Activated CD8-positive, alpha-beta memory T cell treated with anti-CD3 and anti-CD28 coated beads for 4 hours (primary cell): ENCODE measurements around the gene NSMCE1.
A peak's percentile ranks its signal among the peaks of the same experiment; 100 is the strongest.

Source experiments
- DNase-seq, 2 donors: peaks; one replicate each; pipeline ENCODE4 v3.0.0-alpha.2; 2020; ENCODE audit warnings: low read depth in 2 of 2

NSMCE1 gene

DNA sequence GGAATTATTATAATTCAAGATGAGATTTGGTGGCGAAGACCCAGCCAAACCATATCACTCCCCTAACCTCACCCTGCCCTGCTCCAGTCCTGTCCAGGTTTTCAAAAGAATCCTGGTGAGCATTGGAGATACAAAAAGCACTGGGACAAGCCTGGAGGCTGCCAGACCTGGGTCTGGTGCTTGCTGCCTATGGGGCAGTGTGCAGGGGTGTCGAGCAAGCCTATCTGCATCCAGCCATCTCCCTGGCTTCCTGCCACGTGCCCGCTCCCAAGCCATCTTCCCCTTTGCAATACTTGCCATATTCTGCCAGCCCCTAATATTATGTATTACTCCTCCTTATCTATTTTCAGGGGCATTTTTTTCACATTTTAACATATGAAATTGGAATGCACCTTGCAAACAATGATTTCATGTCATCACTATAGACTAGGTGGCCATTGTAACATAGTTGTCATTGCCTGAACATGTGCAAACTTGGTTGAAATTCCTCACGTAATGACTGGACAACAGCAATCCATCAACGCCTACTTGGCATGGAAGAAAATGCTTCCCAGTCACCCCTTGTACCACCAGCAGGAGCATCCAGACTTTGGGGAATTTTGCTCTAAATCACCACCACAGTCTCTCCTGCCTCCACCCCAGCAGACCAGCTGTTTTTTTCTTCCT is 73.4 kb downstream of the NSMCE1 start:
- DNase-seq = no peak

DNA sequence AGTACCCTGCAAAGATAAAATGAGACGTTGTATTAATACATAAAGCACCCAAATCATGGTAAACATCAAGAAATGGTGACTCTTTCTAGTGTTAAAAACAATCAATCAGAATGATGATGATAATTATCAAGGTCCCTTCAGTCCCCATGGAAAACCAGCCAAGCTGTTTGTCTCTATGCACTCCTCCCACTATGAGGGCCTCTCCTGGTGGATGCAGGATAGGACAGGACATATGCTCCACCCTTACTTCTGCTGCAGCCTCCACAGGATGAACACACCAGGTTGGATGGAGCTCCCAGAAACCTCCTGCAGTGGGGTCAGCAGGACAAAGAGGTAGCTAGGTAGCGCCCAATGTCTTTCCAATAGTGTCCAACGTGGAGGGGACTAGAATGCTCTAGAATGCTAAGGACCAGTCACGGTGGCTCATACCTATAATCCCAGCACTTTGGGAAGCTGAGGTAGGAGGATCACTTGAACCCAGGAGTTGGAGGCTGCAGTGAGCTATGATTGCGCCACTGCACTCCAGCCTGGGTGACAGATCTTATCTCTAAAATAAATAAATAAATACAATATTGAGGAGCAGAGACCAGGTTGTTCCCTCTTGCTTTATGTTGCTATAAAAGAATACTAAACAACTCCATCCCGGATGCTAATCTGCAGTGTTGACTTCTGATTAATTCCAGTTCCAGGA is 75.1 kb downstream of the NSMCE1 start:
- DNase-seq = no peak

DNA sequence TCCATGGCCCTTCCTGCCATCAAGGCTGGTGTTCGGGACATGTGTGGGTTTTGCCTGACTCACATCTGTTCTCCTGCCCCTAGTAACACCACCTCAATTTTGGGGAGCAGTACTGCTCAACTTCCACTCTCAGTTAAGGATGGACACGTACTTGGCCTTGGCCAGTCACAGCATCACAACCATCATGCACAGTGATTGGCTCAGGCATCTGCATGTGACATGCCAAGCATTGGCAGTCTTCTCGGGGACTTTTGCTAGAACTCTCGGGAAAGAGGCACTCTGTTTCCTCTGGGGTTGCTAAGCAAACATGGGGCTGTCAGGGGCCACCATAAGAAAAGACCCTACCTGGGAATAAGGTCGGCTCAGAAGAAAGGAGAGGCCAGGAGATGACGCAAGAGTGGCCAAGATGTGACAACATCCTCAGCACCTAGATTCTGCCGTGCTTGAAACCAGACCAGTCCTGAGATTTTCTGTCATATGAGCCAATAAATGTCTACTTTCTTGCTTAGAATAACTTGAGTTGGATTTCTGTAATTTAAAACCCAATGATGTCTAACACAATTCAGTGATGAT is 77.1 kb downstream of the NSMCE1 start:
- no peak for DNase-seq

DNA sequence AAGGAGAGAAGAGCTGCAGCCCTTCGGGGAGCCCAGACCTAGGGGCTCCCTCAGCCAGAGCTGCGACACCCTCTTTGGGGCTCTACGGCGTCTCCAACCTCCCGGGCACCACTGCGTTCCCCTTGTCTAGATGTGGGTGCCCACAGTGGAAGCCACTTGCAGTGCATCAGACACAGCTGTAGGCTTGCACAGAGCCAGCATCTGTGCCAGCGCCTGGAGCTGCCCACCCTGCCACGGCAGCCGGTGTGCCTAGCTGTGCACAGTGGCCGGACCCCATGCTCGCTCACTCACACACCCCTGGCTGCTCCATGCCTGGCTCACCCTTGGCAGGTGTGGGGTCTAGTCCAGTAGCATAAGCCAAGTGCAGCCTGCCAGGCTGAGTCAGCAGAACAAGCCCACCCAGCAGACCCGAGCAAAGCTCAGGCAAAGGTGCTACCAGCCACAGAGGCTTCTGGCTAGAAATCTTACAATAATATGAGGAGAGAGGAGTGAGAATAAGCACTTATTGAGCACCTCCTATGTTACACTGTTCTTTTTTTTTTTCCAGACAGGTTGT is 78.2 kb downstream of the NSMCE1 start:
- DNase-seq = no peak

DNA sequence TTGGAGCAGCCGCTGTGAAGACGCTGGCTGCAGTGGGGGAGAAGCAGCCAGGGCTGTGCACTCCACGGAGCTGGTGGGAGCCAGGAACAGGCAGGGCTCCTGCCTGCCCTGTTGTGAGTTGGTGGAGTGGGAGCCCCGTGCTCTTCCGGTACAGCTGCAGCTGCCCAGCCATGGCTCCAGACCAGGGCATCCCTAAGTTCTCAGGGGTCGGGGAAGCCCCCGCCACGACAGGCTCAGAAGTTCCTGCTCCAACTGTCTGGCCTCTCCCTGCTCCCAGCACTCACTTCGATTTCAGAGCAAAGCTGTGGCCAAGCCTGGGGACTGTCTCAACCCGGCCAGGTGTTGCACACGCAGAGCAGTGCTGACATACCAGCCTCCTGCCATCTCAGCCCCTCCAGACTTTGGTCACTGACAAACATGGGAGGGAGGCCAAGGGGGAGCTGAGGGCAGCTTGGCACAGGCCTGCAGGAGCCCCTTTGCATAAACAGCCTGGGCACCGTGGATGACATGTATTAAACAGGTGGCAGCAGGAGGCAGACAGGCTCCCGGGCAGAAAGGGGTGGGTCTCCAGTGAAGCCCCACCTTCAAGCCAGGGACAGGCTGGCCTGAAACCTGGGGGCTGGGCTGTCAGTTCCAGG is 79.1 kb downstream of the NSMCE1 start:
- DNase-seq = no peak

DNA sequence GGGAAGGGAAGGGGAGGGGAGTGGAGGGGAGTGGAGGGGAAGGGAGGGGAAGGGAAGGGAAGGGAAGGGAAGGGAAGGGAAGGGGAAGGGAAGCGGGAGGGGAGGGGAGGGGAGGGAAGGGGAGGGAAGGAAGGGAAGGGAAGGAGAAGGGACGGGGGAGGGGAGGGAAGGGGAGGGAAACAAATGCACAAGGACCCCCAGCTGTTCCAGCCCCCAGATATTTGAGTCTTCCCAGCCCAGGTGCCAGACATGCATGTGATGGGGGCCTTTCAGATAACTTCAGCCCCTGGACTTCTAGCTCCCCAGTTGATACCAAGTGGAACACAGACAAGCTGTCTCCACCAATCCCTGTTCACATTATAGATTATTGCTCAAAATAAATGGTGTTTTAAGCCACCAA is 79.9 kb downstream of the NSMCE1 start:
- DNase-seq = no peak

DNA sequence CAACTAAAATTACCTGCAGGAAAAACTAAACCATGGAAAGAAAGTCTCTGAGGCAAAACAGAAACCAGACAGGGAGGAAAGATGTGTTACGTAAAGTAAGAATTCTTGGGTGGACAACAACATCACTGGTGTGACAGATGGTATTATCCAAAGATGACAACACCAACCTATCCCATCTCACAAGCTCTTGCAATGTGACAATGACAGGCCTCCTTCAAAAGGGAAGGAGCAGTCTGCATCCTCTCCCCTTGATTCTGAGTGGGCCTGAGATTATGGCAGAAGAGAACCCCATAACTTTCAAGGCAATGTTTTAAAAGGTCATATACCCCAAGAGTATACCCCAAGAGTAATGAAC is 82.8 kb downstream of the NSMCE1 start:
- DNase-seq = no peak

DNA sequence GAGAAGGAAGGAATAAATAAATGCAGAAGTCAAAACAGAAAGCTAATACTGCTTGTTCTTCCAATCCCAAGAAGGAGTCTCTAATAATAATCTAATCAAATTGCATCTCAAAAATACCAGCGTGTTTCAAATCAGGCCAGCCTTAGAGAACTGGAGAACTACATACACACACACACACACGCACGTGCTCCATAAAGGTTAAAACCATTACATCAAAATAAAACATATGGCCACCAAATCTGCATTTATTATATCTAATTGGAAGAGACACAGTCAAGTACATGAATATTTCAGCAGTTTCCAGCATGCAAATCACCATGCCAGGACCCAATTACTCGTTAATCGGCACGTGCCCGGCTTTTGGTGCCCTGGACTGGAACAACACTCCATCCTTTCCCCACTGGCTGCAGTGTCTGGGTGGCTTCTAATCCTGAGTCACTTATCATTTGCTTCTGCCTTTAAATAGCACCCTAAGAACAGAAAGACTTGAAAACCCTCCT is 85.6 kb downstream of the NSMCE1 start:
- DNase-seq = no peak

DNA sequence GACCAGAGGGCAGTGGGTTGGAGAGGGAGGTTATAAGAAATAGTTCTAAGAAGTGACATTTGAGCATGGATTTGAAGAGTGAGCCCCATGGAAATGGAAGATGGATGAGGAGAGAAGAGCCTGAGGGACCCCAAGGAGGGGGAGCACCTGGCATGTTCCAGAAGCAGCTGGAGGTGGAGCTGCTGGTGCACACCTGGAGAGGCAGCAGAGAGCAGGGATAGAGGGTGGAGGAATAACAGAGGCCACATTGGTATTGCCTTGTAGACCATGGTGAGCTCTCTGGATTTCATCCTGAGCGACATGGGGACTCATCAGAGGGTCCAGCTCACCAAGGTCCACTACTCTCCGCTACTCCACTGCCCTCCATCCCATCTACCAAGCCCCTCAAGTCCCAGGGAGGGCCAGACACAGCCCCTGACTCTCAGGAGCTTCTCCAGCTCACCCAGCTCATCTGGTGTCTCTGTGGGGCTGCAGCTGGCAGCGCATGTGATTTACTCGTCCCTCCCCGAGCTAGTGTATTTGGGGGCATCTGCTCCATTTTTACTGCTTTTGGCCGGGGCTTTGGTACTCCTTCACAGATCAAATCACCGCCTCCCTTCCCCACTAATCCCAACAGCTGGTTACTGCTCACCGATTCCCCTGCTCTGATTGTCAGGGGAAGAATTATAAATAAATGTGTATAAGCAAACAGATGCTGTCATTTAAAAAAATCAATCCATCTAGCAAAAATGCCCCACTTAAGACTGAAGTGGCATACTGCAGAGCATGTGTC is 87.4 kb downstream of the NSMCE1 start:
- DNase-seq = no peak

DNA sequence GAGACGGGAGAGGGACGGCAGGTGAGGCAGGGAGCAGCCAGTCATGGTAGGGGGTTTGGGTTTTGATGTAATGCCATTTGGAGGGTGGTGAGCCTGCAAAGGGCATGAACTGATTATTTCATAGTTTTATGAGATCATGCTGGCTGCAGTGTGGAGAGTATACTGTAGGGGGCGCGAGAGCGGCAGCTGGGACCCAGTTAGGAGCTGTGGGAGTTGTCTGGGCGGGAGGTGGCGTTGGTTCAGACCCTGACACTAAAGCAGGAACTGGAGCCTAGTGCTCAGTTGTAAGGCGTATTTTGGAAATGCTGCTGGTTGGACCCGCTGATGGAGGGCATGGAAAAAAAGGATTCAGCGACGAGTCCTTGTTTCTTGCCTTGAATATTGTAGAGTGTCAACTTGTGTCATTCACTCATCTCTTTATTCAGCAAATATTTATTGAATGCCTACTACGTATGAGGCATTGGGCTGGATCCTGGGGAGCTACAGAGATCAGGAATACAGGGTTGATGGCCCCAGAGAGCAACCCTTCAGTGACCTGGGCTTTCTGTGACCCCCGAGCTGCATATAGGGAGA is 89.0 kb downstream of the NSMCE1 start:
- DNase-seq = peak; percentile 73

DNA sequence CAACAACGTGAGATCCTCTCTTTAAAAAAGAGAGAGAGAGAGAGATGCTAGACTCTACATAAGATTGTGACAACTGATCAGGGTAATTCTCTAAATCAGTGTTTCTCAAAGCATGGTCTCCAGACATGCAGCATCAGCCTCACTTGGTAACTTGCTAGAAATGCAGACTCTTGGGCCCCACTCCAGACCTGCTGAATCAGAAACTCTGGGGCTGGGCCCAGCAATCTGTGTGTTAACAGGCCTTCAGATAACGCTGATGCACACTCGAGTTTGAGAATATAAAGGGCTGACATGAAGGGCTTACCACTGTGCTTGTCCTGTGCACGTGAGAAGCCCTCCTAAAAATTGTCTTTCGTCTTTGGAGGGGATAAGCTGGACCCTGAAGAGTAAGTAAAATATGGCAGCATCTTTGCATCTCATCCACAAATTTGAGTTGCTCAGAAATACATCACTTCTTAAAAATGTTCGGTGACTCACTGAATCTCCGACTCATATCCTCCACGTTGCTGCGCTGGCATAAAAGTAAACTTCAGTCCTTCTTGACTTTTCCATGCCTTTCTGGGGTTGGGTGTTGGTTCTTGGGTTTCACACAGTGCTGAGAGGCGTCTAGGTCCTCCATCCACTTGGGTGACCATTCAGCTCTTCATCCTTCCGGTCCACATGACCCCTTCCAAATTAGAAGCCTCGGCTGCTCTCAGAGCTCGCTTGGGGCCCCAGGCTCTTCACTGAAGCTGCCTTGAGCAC is 91.4 kb downstream of the NSMCE1 start:
- no peak for DNase-seq

DNA sequence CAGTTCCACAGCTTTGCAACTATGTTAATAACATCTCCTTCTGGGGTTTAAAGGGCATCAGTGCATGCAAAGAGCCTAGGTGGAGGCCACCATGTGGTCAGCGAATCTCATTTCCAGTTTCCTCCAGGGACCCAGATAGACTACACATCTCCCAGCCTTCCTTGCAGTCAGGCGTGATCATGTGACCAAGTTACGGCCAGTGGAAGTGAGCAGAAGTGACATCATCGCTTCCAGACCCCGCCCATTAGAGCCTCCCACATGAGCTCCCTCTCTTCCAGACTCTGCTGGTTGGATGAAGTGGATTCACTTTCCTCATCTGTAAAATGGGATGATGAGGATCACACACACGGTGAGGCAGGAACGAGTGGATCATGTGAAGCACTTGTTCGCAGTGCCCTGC is 92.7 kb downstream of the NSMCE1 start:
- no peak for DNase-seq
